Measurements from ENCODE around the gene ATP8A2. TPM values are rescaled to one million over a fixed set of nuclear protein-coding genes. Genes with fewer than 3 reads are reported as not detected.

Gene ATP8A2
- total RNA-seq, 1 donor from 2014 or later, result 4.2 TPM

DNA sequence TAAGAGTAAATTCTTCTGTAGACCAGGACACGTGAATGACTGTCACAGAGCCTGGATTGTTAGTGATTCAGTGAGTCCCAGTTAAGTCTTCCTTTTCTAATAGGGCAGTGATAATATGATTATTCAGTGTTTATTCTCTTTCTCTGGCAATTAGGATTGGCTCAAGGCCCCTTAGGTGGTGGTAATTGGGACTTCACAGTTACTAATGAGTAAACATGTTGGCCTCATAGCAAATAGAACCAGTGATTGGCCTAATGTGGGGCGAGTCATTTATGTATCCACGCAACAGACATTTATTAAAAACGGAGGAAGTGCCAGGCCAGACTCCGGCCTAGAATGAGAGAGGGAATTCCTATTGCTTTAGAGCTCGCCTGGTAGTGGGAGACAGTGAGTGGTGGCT is 607.6 kb downstream of the ATP8A2 start:
- H3K4me3 ChIP-seq, result no peak overlapping the region
- no peak for TF ChIP-seq EZH2 (IDR thresholded peaks at IDR 0.05)
- no peak for TF ChIP-seq EZH2phosphoT487 (IDR thresholded peaks at IDR 0.05)
- TF ChIP-seq, protein P1, sequence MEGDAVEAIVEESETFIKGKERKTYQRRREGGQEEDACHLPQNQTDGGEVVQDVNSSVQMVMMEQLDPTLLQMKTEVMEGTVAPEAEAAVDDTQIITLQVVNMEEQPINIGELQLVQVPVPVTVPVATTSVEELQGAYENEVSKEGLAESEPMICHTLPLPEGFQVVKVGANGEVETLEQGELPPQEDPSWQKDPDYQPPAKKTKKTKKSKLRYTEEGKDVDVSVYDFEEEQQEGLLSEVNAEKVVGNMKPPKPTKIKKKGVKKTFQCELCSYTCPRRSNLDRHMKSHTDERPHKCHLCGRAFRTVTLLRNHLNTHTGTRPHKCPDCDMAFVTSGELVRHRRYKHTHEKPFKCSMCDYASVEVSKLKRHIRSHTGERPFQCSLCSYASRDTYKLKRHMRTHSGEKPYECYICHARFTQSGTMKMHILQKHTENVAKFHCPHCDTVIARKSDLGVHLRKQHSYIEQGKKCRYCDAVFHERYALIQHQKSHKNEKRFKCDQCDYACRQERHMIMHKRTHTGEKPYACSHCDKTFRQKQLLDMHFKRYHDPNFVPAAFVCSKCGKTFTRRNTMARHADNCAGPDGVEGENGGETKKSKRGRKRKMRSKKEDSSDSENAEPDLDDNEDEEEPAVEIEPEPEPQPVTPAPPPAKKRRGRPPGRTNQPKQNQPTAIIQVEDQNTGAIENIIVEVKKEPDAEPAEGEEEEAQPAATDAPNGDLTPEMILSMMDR (IDR thresholded peaks at IDR 0.05), result no peak
- no peak overlapping the region for H3K9ac ChIP-seq
- DNase-seq (ENCODE audit: low spot score), result no peak
- H3K27me3 Mint-ChIP-seq (ENCODE audit: insufficient read depth, low read depth), result peaks cover 8% of the 10 kb centered on the region
- H3K4me3 Mint-ChIP-seq, result no peak overlapping the region
- H2AFZ ChIP-seq (replicated peaks), result no peak overlapping the region
- H3K79me2 ChIP-seq (ENCODE audit: low read depth), result no peaks in the 10 kb centered on the region
- H3K27me3 ChIP-seq, result no peaks in the 10 kb centered on the region
- no peaks in the 10 kb centered on the region for H4K20me1 ChIP-seq (ENCODE audit: low read depth)
- no peak overlapping the region for H3K27ac Mint-ChIP-seq
- H3K36me3 ChIP-seq, result no peaks in the 10 kb centered on the region
- H3K27ac ChIP-seq, result peak overlapping the region; percentile 0
- H3K4me1 ChIP-seq, result peaks cover 47% of the 10 kb centered on the region
- no peaks in the 10 kb centered on the region for H3K9me3 Mint-ChIP-seq
- no peak overlapping the region for H3K4me2 ChIP-seq
- no peaks in the 10 kb centered on the region for H3K36me3 Mint-ChIP-seq
- peaks cover 55% of the 10 kb centered on the region for H3F3A ChIP-seq (ENCODE audit: low read depth)
- H3K9me3 ChIP-seq (ENCODE audit: low read depth), result no peaks in the 10 kb centered on the region
- H3K4me1 Mint-ChIP-seq, result peaks cover 37% of the 10 kb centered on the region

DNA sequence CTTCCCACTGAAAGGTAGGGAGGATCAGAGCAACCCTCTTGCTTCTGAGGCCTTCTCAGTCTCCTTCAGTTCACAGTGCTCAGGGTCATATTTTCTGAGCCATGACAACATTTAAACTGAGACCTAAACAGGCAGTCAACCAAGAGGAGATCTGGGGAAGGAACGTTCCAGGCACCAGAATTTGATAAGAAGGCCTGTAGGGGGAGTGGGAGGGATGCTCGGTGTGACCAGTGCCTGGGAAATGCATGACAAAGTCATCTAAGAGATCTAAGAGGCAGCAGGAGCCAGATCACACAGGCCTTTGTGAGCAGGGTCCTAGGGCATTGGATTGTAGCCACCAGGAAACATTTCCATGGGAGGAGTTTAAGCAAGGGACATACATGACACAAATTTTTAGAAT is 608.5 kb downstream of the ATP8A2 start:
- TF ChIP-seq, protein P1 (IDR thresholded peaks at IDR 0.05), result peak; percentile 55
- TF ChIP-seq EZH2phosphoT487 (IDR thresholded peaks at IDR 0.05), result no peak
- Histone ChIP-seq H2AFZ (replicated peaks) (peak overlapping the region; percentile 14), H3K27me3 (no peaks in the 10 kb centered on the region), H3K4me2 (no peak overlapping the region), H3K27ac (no peak overlapping the region), H3K4me1 (peaks cover 47% of the 10 kb centered on the region), H3K9me3 (ENCODE audit: low read depth) (no peaks in the 10 kb centered on the region), H3K9ac (no peak overlapping the region), H3F3A (ENCODE audit: low read depth) (peaks cover 55% of the 10 kb centered on the region), H3K4me3 (no peak overlapping the region), H4K20me1 (ENCODE audit: low read depth) (no peaks in the 10 kb centered on the region), H3K79me2 (ENCODE audit: low read depth) (no peaks in the 10 kb centered on the region), H3K36me3 (no peaks in the 10 kb centered on the region)
- Mint-ChIP-seq H3K4me3 (no peak overlapping the region), H3K36me3 (no peaks in the 10 kb centered on the region), H3K27me3 (ENCODE audit: insufficient read depth, low read depth) (peaks cover 8% of the 10 kb centered on the region), H3K9me3 (no peaks in the 10 kb centered on the region), H3K4me1 (peaks cover 32% of the 10 kb centered on the region), H3K27ac (no peak overlapping the region)
- DNase-seq (ENCODE audit: low spot score), result peak; percentile 79

DNA sequence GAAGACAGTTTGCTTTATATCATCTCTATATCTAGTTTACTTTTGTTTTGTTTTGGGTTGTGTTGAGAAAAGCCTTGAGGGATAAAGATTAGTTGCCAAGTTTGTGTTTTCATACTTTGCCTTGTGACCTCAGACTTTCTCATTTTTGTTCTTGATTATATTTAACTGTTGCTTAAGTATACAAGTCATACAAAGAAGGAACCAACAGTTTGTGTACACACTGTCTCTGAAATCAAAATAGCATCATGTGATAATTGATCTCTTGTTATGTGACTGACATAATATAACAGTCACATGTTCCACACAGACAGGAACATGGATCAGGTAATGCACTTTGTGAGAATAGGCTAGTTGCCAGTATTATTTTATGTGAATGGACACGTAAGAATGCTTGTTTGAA is 609.3 kb downstream of the ATP8A2 start:
- no peaks in the 10 kb centered on the region for H3K9me3 ChIP-seq (ENCODE audit: low read depth)
- H3K79me2 ChIP-seq (ENCODE audit: low read depth), result no peaks in the 10 kb centered on the region
- H3K27me3 Mint-ChIP-seq (ENCODE audit: insufficient read depth, low read depth), result peaks cover 8% of the 10 kb centered on the region
- no peak overlapping the region for H3K4me3 Mint-ChIP-seq
- peaks cover 32% of the 10 kb centered on the region for H3K4me1 Mint-ChIP-seq
- H3K4me1 ChIP-seq, result peaks cover 47% of the 10 kb centered on the region
- H3K27ac ChIP-seq, result no peak overlapping the region
- H3F3A ChIP-seq (ENCODE audit: low read depth), result peaks cover 50% of the 10 kb centered on the region
- no peaks in the 10 kb centered on the region for H3K9me3 Mint-ChIP-seq
- no peaks in the 10 kb centered on the region for H4K20me1 ChIP-seq (ENCODE audit: low read depth)
- no peak overlapping the region for H3K4me3 ChIP-seq
- no peak overlapping the region for H3K27ac Mint-ChIP-seq
- TF ChIP-seq EZH2 (IDR thresholded peaks at IDR 0.05), result no peak
- TF ChIP-seq EZH2phosphoT487 (IDR thresholded peaks at IDR 0.05), result no peak
- TF ChIP-seq, protein P1 (IDR thresholded peaks at IDR 0.05), result no peak
- H2AFZ ChIP-seq (replicated peaks), result no peak overlapping the region
- no peaks in the 10 kb centered on the region for H3K36me3 Mint-ChIP-seq
- DNase-seq (ENCODE audit: low spot score), result no peak
- H3K36me3 ChIP-seq, result no peaks in the 10 kb centered on the region
- no peak overlapping the region for H3K4me2 ChIP-seq
- no peak overlapping the region for H3K9ac ChIP-seq
- no peaks in the 10 kb centered on the region for H3K27me3 ChIP-seq

Measured in neural progenitor cell (in vitro differentiated cells).